Measurements from ENCODE around the gene ARPC5.

Gene ARPC5

GRCh38 chr1:183586455-183586854 is 49.1 kb downstream of the ARPC5 start:
- DNase-seq (ENCODE audit: low read depth in 3 of 3): no peak

DNA sequence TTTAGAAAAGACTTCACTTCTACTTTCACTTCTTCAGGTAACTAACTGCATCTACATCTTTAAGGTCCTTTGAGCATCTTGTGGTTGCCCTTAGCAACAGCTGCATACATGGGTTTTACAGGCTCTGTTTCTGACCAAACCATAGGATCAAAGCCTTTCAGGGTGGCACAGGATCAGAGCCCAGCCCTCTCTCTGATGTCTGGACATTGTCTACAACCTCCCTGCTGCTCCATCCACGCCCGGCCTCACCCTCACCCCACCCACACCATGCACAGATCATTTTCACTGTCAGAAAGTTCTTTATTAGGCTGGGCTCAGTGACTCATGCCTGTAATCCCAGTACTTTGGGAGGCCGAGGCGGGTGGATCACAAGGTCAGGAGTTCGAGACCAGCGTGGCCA is 50.5 kb downstream of the ARPC5 start:
- DNase-seq (ENCODE audit: low read depth in 3 of 3): no peak

DNA sequence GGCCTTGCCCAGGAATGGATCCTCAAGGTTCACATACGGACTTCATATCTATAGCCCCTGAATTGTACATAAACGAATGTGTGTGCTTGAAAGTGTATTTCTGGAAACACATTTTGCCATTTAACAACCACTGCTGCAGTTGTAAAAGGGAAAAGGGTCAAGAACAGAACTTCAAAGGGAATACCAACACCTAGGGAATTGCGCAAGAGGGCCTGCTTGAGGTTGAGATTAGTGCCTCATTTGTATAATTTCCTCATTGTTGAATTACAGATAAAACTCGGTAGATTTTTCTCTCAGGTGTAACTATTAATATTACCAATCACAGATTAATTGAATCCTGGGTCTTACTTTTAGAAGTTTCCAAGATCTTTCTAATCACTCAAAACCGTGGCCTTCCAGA is 51.4 kb downstream of the ARPC5 start:
- no peak for DNase-seq (ENCODE audit: low read depth in 3 of 3)

DNA sequence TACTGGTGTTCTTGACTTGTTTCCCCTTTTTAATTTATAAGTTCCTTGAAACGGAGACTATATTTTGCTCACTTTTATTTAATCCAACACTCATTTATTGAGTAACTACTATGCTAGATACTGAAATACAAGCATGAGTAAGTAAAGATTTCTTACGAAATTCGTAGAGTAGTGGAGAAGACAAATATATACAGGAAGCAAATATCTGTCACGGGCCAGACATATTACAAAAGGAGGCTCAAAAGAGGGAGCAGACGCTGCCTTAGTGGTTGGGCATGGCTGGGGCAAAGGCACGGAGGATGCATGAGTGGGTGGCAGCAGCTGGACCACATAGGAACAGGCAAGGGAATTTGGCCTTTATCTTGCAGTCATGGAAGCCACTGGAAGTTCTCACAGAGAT is 52.1 kb downstream of the ARPC5 start:
- no peak for DNase-seq (ENCODE audit: low read depth in 3 of 3)

GRCh38 chr1:183582021-183582713 is 53.4 kb downstream of the ARPC5 start:
- no peak for DNase-seq (ENCODE audit: low read depth in 3 of 3)

DNA sequence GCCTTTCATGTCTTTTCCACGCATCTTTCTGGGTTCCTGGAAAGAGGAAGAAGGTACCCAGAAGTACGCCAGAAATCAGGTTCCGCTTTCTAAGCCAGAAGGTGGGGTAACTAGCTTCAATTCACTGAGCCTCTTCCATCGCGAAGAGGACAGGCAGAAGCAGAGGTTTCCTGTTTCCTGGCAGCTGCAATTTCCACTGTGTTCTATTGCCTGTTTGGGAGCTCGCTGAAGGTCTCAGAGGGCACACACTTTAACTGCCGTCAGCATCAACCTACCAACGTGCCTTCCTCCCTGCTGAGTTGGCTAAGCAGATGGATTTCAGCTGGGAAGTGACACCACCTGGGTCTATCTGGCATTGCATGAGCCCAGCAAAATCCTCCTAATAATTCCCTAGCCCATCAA is 55.3 kb downstream of the ARPC5 start:
- DNase-seq (ENCODE audit: low read depth in 3 of 3): no peak

DNA sequence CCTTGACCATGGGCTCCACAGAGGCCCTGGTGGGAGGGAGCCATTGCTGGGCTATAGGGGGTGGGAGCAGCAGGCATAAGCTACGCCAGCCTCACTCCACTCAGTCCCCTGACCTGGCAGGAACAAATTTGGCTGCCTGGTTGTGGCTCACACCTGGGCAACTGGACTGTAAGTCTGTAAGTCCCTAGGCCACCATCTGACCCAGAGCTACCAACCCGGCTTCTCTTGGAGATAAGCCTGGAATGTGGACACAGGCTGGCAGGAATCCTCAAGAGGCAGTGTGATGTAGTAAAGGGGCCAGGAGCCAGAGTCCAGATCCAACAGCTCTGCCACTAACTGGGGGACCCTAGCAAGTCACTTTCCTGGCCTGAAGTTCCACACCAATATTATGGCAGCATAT is 56.7 kb downstream of the ARPC5 start:
- no peak for DNase-seq (ENCODE audit: low read depth in 3 of 3)

GRCh38 chr1:183577897-183578465 is 57.6 kb downstream of the ARPC5 start:
- no peak for DNase-seq (ENCODE audit: low read depth in 3 of 3)

DNA sequence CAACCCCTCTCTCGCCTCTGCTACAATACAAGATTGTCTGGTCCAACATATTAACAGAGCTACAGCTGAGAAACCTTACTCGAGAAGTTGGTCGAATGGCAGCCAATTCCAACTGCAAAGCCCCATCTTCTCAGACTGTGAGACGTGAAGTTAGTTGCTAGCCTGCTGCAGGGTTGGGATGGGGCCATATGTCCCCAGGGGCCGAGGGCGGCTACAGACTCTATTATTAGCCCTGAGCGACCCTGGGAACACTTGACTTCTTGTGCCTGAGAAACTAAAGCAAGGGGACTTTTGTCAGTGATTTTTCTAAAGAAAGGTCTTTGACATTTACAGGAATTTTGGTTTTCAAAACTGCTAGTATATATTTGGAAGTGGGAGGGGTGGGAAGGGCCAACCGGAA is 59.0 kb downstream of the ARPC5 start:
- no peak for DNase-seq (ENCODE audit: low read depth in 3 of 3)

DNA sequence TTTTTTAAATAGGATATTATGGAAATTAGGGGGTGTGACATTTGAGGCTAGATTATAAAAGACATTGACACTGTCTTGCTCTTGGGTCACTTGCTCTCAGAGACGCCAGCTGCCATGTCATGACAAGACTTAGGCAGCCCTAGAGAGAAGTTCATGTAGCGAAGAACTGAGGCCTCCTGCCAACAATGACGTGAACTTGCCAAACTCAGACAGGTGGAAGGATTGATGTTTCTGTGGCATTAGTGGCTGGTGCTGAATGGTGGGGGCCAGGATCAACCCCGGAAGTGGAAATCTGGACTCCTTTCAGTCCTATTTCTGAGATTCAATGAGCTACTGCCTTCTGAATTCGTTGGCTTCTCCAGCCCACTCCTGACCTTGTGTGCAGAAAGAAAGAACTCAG is 60.0 kb downstream of the ARPC5 start:
- DNase-seq (ENCODE audit: low read depth in 3 of 3): no peak

GRCh38 chr1:183572721-183573120 is 62.9 kb downstream of the ARPC5 start:
- DNase-seq (ENCODE audit: low read depth in 3 of 3): no peak

GRCh38 chr1:183571678-183572268 is 63.8 kb downstream of the ARPC5 start:
- no peak for DNase-seq (ENCODE audit: low read depth in 3 of 3)

Measured in stimulated activated CD4-positive, alpha-beta T cell treated with anti-CD3 and anti-CD28 coated beads, TNF-alpha, amount 100 ng/mL, for 48 hours (primary cell).